DOHH2 (cell line): ENCODE measurements around the gene BSN.

Experiments used
- H3F3A ChIP-seq: fragments of 200-600 bp; sonication (generic), shearing (Covaris generic); 2 replicates; pipeline ENCODE4 v1.6.0; 2016; ENCODE audit warnings: antibody characterized with exemption, mild to moderate bottlenecking; ENCODE audit not compliant: control insufficient read depth, insufficient read depth
- H3K27ac ChIP-seq: fragments of 200-600 bp; sonication (generic); 2 replicates; pipeline ENCODE4 v1.5.1; 2014; ENCODE audit warnings: low read depth, mild to moderate bottlenecking, low read length, moderate library complexity
- H3K27me3 ChIP-seq: fragments of 200-600 bp; sonication (generic); 2 replicates; pipeline ENCODE4 v1.6.1; 2014; ENCODE audit warnings: mild to moderate bottlenecking, low read length, mixed read lengths; ENCODE audit not compliant: control insufficient read depth
- H3K36me3 ChIP-seq: fragments of 200-600 bp; sonication (generic); 2 replicates; pipeline ENCODE4 v1.6.1; 2014; ENCODE audit warnings: mild to moderate bottlenecking, low read length, moderate library complexity, mixed read lengths; ENCODE audit not compliant: control insufficient read depth
- H3K4me1 ChIP-seq: fragments of 200-600 bp; sonication (generic); 2 replicates; pipeline ENCODE4 v1.6.1; 2014; ENCODE audit warnings: mild to moderate bottlenecking, low read length, mixed read lengths; ENCODE audit not compliant: control insufficient read depth
- H3K4me2 ChIP-seq: fragments of 200-600 bp; sonication (generic); 2 replicates; pipeline ENCODE4 v1.6.0; 2014; ENCODE audit warnings: mild to moderate bottlenecking, low read length, moderate library complexity
- H3K4me3 ChIP-seq: fragments of 200-600 bp; sonication (generic); 2 replicates; pipeline ENCODE4 v1.5.1; 2014; ENCODE audit warnings: mild to moderate bottlenecking, low read length, mixed read lengths
- H3K79me2 ChIP-seq: fragments of 200-600 bp; sonication (generic); 2 replicates; pipeline ENCODE4 v1.6.1; 2014; ENCODE audit warnings: mild to moderate bottlenecking, low read length, mixed read lengths; ENCODE audit not compliant: control insufficient read depth
- H3K9me2 ChIP-seq: fragments of 200-600 bp; sonication (generic); replicated peaks from 2 replicates; pipeline ENCODE4 v1.6.1; 2014; ENCODE audit warnings: mild to moderate bottlenecking, low read length, mixed read lengths; ENCODE audit not compliant: control insufficient read depth
- H3K9me3 ChIP-seq: fragments of 200-600 bp; sonication (generic); 2 replicates; pipeline ENCODE4 v1.6.1; 2014; ENCODE audit warnings: antibody characterized with exemption, low read length, mixed read lengths; ENCODE audit not compliant: control insufficient read depth, insufficient read depth
- H4K20me1 ChIP-seq: fragments of 200-600 bp; sonication (generic); 2 replicates; pipeline ENCODE4 v1.6.0; 2014; ENCODE audit warnings: low read depth, mild to moderate bottlenecking, antibody characterized with exemption, low read length, moderate library complexity; ENCODE audit not compliant: control insufficient read depth, insufficient read depth
- EZH2phosphoT487 ChIP-seq: fragments of 200-600 bp; sonication (generic); IDR thresholded peaks from 2 replicates; pipeline ENCODE4 v1.6.1; 2017; ENCODE audit warnings: borderline replicate concordance, mild to moderate bottlenecking, antibody characterized with exemption, low read length, moderate library complexity, mixed read lengths
- TF ChIP-seq, protein P1 (sequence below): fragments of 200-600 bp; sonication (generic); IDR thresholded peaks from one replicate; pipeline ENCODE4 v1.5.1; 2014; ENCODE audit warnings: antibody characterized with exemption, mild to moderate bottlenecking, low read depth, low read length; ENCODE audit not compliant: poor library complexity, severe bottlenecking

BSN gene

DNA sequence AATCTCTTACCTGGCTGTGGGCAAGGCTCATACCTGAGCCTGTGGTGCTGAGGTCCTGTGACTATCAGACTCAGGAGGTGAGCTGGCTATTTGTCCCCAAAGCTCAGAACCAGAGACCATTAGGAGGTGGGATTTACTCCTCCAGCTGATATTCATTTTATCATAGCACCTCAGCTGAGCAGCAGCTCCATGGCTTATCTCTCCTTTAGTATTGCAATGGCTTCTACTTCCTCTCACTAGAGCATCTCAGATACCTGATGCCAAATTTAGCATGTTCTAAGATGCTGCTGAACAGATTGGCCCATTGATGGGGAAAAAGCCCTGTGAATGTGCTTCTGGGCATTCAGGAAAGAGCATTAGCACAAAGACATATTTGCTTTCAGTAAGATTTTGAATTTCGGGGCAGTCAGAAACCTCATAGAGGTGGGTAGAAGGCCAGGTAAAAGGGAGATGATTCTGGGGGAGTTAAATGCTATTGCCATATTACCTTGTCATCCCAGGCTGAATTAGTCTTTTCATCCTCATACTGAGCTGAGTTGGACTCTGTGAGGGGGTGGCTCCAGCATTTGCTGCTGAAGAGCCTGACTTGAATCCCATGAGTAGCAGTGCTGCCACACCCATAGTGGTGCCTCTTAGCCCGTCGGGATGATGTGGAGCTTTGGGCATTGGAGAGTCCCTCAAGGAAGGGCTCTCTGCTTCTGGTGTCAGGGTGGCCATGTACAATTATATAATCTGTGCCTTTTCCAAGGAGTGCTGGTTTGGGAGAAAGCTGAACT lies 2.4 kb downstream of the BSN start:
- Histone ChIP-seq H4K20me1 (no peaks in the 10 kb centered on the region), H3K4me2 (no peak overlapping the region), H3K9me3 (no peaks in the 10 kb centered on the region), H3K9me2 (no peaks in the 10 kb centered on the region), H3F3A (0 out of 2 replicates have a peak, but pooled peaks cover 5% of the 10 kb centered on the region), H3K36me3 (no peaks in the 10 kb centered on the region), H3K4me1 (peaks cover 18% of the 10 kb centered on the region), H3K79me2 (no peaks in the 10 kb centered on the region), H3K27me3 (peaks cover 46% of the 10 kb centered on the region), H3K4me3 (no peak overlapping the region), H3K27ac (no peak overlapping the region)
- no peak for TF ChIP-seq EZH2phosphoT487
- TF ChIP-seq, protein P1, sequence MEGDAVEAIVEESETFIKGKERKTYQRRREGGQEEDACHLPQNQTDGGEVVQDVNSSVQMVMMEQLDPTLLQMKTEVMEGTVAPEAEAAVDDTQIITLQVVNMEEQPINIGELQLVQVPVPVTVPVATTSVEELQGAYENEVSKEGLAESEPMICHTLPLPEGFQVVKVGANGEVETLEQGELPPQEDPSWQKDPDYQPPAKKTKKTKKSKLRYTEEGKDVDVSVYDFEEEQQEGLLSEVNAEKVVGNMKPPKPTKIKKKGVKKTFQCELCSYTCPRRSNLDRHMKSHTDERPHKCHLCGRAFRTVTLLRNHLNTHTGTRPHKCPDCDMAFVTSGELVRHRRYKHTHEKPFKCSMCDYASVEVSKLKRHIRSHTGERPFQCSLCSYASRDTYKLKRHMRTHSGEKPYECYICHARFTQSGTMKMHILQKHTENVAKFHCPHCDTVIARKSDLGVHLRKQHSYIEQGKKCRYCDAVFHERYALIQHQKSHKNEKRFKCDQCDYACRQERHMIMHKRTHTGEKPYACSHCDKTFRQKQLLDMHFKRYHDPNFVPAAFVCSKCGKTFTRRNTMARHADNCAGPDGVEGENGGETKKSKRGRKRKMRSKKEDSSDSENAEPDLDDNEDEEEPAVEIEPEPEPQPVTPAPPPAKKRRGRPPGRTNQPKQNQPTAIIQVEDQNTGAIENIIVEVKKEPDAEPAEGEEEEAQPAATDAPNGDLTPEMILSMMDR = no peak

DNA sequence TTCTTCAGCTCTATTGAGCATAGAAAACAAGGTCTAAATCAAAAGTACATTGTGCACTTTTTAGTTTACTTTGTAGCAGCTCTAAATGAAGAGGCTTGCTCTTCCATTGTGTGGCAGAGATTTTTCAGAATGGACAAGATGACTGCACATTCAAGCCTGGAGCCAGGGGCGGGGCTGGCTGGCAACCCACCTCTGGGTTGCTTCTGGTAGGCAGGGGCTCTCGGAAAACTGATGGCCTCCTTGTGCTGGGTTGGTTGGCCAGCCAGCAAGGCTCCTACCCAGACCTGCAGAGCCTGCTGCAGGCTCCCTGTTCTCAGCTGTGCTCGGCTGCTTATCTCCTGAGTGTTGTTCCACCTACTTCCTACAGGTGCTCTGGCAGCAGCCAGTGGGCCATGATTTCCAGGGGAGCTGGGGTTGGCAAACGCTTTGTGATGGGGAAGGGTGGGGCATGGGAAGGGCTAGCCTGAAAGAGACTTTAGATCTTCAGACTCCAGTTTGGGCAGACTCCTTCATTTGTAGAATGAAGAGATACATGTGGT lies 8.8 kb downstream of the BSN start:
- TF ChIP-seq EZH2phosphoT487 = no peak
- TF ChIP-seq, protein P1 = no peak

GRCh38 chr3:49563766-49564165 lies 9.5 kb downstream of the BSN start:
- Histone ChIP-seq H4K20me1 (no peaks in the 10 kb centered on the region), H3K36me3 (no peaks in the 10 kb centered on the region), H3K79me2 (no peaks in the 10 kb centered on the region), H3K27ac (no peak overlapping the region), H3K4me3 (no peak overlapping the region), H3F3A (no peaks in the 10 kb centered on the region), H3K4me2 (no peak overlapping the region), H3K9me3 (no peaks in the 10 kb centered on the region), H3K9me2 (no peaks in the 10 kb centered on the region), H3K27me3 (peaks cover 32% of the 10 kb centered on the region), H3K4me1 (no peaks in the 10 kb centered on the region)
- TF ChIP-seq EZH2phosphoT487 = no peak
- TF ChIP-seq, protein P1 = no peak

More for the DNA sequence above, 8.8 kb downstream of the BSN start:
- H3K27ac ChIP-seq = no peak overlapping the region
- H3K27me3 ChIP-seq = peaks cover 34% of the 10 kb centered on the region
- no peaks in the 10 kb centered on the region for H3F3A ChIP-seq
- no peak overlapping the region for H3K4me2 ChIP-seq
- no peaks in the 10 kb centered on the region for H3K9me2 ChIP-seq
- no peak overlapping the region for H3K4me3 ChIP-seq
- H3K4me1 ChIP-seq = no peaks in the 10 kb centered on the region
- no peaks in the 10 kb centered on the region for H3K79me2 ChIP-seq
- no peaks in the 10 kb centered on the region for H3K9me3 ChIP-seq
- H4K20me1 ChIP-seq = no peaks in the 10 kb centered on the region
- no peaks in the 10 kb centered on the region for H3K36me3 ChIP-seq
